ENCODE data around the gene KLK7. TPM values are rescaled to one million over a fixed set of nuclear protein-coding genes. Genes with fewer than 3 reads are reported as not detected.
A peak's percentile ranks its signal among the peaks of the same experiment; 100 is the strongest.

KLK7 gene
- total RNA-seq, 4 donors from 2014 or later, result 0.34 to 0.89 TPM; not detected in 2

DNA sequence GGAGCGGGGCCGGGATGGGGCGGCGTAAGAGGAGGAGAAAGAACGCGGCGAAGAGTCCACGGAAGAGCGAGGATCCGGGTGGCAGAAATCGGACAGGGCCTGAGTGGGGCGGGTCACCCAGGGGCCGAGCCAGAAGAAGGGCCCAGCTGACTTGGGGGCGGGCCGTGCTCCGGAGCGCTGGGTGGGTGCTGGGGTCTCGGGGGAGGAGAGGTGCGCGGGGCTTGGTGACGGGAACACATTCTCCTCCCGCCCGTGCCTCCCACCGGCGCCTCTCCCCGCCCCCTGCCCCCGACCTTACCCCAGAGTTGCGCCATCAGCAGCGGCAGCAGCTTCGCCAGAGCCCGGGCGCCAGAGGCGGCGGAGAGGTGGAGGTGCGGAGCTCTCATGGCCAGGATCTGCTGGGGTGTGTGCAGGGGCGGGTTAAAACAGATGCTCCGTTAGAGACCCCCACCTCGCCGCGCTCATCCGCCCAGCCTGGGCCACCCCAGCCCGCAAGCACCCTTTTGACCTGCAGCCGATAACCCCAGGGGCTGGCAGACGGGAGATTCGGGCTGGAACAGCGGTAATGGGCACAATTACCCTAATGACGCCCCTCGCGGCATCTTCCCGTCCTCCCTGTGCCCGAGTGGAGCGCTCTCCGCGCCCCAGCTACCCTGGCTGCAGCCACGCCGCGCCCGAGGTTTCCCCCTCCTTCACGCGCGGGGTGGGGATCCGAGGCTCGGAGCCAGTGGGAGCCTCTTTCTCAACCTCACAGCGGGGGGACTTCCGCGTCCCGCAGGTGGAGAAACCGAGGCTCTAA, 35.2 kb upstream of the KLK7 start:
- 2 to 4% methylated on average over 29 to 42 of the region's 68 CpGs for WGBS, 2 donors
- H3K27ac ChIP-seq, result no peak overlapping the region
- no peaks in the 10 kb centered on the region for H3K36me3 ChIP-seq
- intact Hi-C loops (cut with DNase I), result no loop called here
- TF ChIP-seq, protein P1, sequence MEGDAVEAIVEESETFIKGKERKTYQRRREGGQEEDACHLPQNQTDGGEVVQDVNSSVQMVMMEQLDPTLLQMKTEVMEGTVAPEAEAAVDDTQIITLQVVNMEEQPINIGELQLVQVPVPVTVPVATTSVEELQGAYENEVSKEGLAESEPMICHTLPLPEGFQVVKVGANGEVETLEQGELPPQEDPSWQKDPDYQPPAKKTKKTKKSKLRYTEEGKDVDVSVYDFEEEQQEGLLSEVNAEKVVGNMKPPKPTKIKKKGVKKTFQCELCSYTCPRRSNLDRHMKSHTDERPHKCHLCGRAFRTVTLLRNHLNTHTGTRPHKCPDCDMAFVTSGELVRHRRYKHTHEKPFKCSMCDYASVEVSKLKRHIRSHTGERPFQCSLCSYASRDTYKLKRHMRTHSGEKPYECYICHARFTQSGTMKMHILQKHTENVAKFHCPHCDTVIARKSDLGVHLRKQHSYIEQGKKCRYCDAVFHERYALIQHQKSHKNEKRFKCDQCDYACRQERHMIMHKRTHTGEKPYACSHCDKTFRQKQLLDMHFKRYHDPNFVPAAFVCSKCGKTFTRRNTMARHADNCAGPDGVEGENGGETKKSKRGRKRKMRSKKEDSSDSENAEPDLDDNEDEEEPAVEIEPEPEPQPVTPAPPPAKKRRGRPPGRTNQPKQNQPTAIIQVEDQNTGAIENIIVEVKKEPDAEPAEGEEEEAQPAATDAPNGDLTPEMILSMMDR (IDR thresholded peaks at IDR 0.05), result no peak
- no peak for TF ChIP-seq POLR2A (IDR thresholded peaks at IDR 0.05)
- no peaks in the 10 kb centered on the region for H3K9me3 ChIP-seq
- H3K4me3 ChIP-seq (replicated peaks in 1 of 3), result no peak overlapping the region
- peak; percentile 8 to 18 for DNase-seq
- peaks cover 28% of the 10 kb centered on the region for H3K27me3 ChIP-seq
- H3K4me1 ChIP-seq, result peaks cover 5 to 20% of the 10 kb centered on the region in 2 donors

DNA sequence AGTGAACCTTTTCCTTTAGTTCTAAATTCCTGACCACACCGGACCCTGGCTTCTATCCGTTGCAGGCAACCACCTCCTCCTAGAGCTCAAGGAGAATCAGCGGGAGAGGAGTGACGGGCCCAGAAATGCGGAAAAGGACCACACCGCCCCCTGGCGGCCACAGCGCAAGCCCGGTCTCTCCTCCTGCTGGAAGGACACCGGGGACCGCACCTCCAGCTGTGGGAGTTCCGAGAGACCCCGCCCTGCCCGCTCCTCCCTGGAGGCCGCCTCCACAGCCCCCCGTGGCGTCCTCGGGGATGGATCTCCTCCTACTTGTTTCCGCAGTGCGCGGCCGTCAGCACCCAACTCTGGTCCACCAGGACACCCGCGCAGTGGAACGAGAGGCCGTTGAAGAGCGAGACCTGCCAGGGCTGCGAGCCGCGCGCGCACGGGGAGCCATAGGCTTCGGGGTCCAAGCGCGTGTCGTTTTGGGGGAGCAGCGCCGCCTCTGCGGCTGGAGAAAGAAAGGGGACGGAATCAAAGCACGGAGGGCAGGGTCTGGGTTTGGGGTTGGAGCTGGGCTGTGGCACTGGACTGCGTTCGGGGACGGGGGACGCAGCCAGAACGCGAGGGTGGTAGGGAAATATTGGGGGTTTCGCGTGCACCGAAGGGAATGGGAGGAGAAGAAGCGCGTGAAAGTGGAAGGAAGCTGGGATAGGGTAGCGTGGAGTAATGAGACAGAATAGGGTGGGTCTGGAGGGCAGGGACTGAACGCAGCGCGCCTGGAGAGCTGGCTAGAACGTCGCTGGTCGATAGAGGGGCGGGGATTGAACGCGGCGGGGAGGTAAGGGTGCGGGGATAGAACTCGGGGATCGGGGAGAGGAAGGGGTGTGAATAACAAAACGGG, 33.3 kb upstream of the KLK7 start:
- intact Hi-C loops (cut with DNase I), result no loop called here
- Histone ChIP-seq H3K4me1 (peaks cover 5 to 20% of the 10 kb centered on the region in 2 donors), H3K9me3 (no peaks in the 10 kb centered on the region), H3K27me3 (peaks cover 28% of the 10 kb centered on the region), H3K36me3 (no peaks in the 10 kb centered on the region), H3K4me3 (replicated peaks in 1 of 3) (no peak overlapping the region), H3K27ac (no peak overlapping the region)
- DNase-seq, result peak; percentile 38 to 77
- WGBS, 2 donors, result 1 to 2% methylated on average over 55 to 56 of the region's 68 CpGs
- TF ChIP-seq POLR2A (IDR thresholded peaks at IDR 0.05), result no peak
- TF ChIP-seq, protein P1 (IDR thresholded peaks at IDR 0.05), result peak; percentile 34 to 87 (median 56)

DNA sequence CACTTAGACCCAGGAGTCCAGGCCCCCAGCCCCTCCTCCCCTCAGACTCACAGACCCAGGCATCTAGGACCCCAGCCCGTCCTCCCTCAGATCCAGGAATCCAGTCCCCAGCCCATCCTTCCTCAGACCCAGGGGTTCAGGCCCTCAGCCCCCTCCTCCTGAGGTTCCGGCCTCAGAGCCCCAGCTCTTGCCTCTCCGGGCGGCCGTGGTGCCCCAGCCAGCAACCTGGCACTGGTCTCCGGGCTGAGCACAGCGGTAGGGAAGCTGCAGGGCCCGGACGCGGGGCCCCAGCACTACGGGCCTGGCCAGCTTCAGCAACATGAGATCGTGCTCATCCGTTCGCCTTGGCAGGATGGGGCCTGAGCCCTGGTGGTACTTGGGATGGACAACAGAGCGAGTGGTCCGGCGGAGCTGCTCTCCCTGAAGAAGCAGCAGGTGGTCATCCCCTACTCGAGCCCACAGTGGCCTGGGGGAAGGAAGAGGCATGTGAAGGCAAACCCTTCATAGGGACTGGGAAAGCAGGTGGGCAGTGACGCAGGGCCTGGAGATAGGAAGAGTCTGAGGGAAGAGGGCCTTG, 32.1 kb upstream of the KLK7 start:
- 80 to 94% methylated on average over 15 to 18 of the region's 19 CpGs for WGBS, 2 donors
- peaks cover 28% of the 10 kb centered on the region for H3K27me3 ChIP-seq
- H3K4me1 ChIP-seq, result peaks cover 5 to 17% of the 10 kb centered on the region in 2 donors
- TF ChIP-seq, protein P1 (IDR thresholded peaks at IDR 0.05), result no peak
- TF ChIP-seq POLR2A (IDR thresholded peaks at IDR 0.05), result no peak
- no peaks in the 10 kb centered on the region for H3K9me3 ChIP-seq
- no peak overlapping the region for H3K4me3 ChIP-seq (replicated peaks in 1 of 3)
- intact Hi-C loops (cut with DNase I), result no loop called here
- no peaks in the 10 kb centered on the region for H3K36me3 ChIP-seq
- H3K27ac ChIP-seq, result no peak overlapping the region
- no peak for DNase-seq

DNA sequence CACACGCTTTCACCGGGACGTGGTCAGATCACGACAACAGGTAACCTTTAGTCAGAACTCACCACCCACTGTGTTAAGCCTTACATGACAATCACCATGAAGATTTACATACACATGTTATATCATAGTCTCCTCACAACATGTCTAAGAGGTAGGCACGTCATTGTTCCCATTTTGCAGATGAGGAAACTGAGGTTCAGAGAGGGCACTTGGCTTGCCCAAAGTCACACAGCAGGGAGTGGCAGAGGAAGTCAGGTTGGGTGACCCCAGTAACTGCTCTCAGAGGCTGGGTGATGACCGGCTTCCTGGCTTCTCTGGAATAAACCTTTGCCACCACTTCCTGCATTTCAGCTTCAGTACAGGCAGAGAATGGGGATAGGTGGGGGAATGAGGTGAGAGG, 30.5 kb upstream of the KLK7 start:
- DNase-seq, result no peak
- WGBS, 2 donors, result 83 to 89% methylated on average over 5 to 6 of the region's 6 CpGs
- TF ChIP-seq POLR2A (IDR thresholded peaks at IDR 0.05), result no peak
- TF ChIP-seq, protein P1 (IDR thresholded peaks at IDR 0.05), result no peak
- Histone ChIP-seq H3K27me3 (peaks cover 26% of the 10 kb centered on the region), H3K9me3 (no peaks in the 10 kb centered on the region), H3K4me1 (peaks cover 5 to 15% of the 10 kb centered on the region in 2 donors), H3K27ac (no peak overlapping the region), H3K4me3 (replicated peaks in 1 of 3) (no peak overlapping the region), H3K36me3 (no peaks in the 10 kb centered on the region)
- intact Hi-C loops (cut with DNase I), result no loop called here

Data from thyroid gland (tissue), 4 donors.